LNCaP clone FGC (cell line): ENCODE data around the gene CCDC40.

Experiments
- DNase-seq: peaks from one replicate; pipeline ENCODE4 v3.0.0-alpha.2; 2011; ENCODE audit warnings: low read depth
- H3K4me3 ChIP-seq: 2 replicates; pipeline ENCODE4 v1.5.1; 2011; ENCODE audit warnings: mild to moderate bottlenecking, low read depth, low read length, control low read depth
- CTCF ChIP-seq: IDR thresholded peaks from 2 replicates; pipeline ENCODE4 v1.5.1; 2012; ENCODE audit warnings: mild to moderate bottlenecking; ENCODE audit not compliant: control insufficient read depth, insufficient read depth; ENCODE audit errors: extremely low read depth

CCDC40 gene

GRCh38 chr17:80055597-80055996 is 19.2 kb downstream of the CCDC40 start:
- DNase-seq, result no peak
- H3K4me3 ChIP-seq, result no peak overlapping the region
- TF ChIP-seq CTCF, result no peak

DNA sequence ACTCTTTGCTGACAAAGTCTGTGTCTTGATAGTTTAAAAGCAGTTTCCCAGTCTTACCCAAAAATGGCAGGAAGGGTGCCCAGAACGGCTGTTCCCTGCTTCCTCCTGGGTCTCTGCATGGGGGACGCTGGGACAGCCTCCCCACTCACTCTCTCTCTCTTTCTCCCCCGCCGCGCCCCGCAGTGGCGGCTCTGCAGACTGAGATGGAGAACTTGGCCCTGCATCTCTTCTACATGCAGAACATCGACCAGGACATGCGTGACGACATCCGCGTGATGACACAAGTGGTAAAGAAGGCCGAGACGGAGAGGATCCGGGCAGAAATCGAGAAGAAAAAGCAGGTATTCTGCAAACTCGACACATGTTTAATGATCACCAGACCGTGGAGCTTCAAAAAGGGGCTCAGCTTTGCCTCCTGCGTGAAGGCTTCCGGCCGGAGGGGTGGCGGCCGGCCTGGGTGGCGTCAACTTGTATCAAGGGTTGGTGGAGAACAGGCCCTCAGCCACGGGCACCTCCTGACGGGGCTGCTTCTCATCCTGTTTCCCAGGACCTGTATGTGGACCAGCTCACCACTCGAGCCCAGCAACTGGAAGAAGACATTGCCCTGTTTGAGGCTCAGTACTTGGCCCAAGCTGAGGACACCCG is 22.0 kb downstream of the CCDC40 start:
- DNase-seq, result no peak
- TF ChIP-seq CTCF, result no peak
- H3K4me3 ChIP-seq, result no peak overlapping the region

DNA sequence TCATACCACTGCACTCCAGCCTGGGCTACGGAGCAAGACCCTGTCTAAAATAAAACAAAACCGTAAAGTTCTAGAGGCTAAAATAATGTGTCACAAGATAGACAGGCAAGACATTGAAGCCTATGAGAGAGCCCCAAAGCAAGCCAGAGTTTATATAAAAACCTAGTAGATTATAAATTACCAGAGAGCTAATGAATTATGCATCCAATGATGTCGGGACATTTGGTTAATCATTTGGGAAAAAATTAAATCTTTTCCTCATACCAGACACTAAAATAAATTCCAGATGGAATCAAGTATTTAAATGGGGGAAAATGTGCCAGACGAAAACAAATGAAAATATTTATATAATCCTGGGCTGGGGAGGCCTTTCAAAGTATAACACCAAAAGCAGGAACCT is 24.2 kb downstream of the CCDC40 start:
- no peak for TF ChIP-seq CTCF
- DNase-seq, result no peak
- H3K4me3 ChIP-seq, result no peak overlapping the region

GRCh38 chr17:80061421-80061820 is 25.0 kb downstream of the CCDC40 start:
- DNase-seq, result no peak
- no peak overlapping the region for H3K4me3 ChIP-seq
- no peak for TF ChIP-seq CTCF

DNA sequence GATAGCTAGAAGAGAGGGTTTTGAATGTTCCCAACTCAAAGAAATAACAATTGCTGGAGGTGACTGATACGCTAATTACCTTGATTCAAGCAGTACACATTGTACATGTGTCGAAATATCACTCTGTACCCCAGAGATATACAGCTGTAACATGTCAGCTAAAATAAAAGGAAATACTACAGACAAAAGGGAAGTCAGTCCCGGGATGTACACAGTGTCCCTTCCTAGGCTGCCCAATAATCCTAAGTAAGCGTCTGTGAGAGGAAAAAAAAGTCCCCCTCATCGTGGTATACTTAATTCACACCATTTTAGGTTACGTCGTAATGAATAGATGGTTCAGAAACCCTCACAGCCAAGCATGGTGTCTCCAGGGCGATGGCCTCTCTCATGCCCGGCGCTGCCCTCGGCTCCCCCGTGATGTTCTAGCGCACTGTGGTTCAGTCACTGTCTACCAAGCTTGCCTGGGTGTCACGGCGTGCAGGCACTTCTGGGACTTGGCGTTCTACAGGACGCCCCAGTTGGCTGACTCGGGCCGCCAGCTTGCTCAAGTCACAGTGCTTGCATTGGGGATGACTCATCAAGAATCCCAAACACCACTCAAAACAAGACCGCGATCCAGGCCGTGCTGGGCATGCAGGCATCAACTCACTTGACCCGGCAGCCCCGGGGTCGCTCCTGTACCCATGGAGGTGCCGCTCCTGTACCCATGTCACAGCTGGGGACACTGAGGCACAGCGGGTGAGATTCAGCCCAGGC is 27.6 kb downstream of the CCDC40 start:
- TF ChIP-seq CTCF, result no peak
- no peak for DNase-seq
- no peak overlapping the region for H3K4me3 ChIP-seq

DNA sequence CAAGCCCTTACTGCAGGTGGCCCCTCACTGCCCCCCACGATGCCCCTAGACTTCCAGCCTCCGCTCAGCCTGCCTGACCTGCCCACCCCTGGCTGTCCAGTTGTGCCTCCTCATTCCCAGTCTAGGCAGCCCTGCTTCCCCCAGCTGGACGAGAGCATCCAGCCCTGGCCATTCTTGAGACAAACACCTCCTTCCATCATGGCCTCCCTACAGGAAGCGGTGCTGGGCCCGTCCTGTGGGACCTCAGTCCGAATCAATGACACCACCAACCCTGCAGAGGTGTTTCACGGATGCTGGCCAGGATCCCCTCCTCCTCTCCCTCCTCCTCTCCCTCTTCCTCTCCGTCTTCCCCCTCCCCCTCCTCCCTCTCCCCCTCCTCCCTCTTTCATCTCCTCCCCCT is 28.3 kb downstream of the CCDC40 start:
- no peak overlapping the region for H3K4me3 ChIP-seq
- no peak for TF ChIP-seq CTCF
- no peak for DNase-seq
